C1 segment of cervical spinal cord (tissue), 14 donors: ENCODE results near the gene KPTN.
"Not testable (repeated sequence)": the region's sequence is repeated elsewhere in the genome, so short reads cannot be mapped to it uniquely, and the experiment has no call there.

Source experiments
- DNase-seq, 14 donors: peaks; one replicate each; lab custom pipeline; 2025; lab: John Stamatoyannopoulos, UW

Gene KPTN

DNA sequence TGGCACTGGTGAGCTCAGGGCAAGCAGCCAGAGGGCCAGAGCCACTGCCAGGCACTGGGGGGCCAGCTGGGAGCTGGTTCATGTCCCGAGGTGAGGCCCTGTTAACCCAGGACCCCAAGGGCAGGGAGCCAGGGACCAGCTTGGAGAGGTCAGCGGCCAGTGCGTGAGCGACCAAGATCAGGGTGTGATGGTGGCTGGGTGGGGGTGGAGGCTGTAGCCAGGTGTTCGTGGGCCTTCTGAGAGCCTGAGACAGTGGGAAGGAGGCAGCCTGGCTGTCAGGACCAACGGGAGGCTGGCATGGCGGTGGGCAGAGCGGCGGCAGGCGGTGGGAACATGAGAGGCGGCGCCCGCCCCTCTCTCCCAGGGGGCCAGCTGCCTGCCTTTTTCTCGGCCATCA is 8.1 kb upstream of the KPTN start:
- DNase-seq = peak in 1 of 14 donors; percentile 33

DNA sequence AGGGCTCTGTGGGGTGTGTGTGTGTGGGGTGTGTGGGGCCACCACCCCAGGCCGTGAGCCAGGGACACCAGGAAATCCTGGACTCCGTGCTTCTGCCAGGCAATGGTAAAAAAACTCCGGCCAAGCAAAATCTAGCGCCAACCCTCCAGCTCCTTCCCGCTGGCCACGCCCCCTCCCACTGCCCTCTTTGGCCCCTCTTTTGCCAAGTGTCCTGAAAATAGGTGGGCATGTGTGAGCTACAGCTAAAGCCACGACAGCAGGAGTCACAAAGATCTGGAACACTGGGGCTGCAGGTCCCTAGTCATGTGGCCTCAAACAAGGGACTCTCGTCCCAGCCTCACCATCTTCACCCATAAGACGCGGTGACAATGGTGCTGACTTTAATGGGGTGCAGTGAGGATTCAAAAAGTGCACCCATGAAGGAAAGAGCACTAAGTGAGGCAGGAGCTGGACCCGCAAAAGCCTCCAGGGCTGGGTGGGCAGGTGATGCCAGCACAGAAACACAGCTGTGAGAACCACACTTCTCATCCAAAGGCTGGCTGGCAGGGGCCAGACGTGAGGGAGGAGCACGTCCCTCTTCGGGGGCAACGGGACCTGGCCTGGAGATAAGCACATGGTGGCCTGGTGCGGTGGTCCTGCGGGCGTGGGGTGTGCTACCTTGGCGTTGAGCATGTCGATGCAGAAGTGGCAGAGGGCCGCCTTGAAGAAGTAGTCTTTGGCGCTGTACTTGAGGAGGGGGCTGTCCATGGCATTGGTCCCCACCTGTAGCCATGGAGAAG is 7.5 kb upstream of the KPTN start:
- DNase-seq = peak in 1 of 14 donors; percentile 22

GRCh38 chr19:47490847-47491246 is 6.8 kb upstream of the KPTN start:
- no peak for DNase-seq

GRCh38 chr19:47490031-47490430 is 6.0 kb upstream of the KPTN start:
- DNase-seq = no peak

DNA sequence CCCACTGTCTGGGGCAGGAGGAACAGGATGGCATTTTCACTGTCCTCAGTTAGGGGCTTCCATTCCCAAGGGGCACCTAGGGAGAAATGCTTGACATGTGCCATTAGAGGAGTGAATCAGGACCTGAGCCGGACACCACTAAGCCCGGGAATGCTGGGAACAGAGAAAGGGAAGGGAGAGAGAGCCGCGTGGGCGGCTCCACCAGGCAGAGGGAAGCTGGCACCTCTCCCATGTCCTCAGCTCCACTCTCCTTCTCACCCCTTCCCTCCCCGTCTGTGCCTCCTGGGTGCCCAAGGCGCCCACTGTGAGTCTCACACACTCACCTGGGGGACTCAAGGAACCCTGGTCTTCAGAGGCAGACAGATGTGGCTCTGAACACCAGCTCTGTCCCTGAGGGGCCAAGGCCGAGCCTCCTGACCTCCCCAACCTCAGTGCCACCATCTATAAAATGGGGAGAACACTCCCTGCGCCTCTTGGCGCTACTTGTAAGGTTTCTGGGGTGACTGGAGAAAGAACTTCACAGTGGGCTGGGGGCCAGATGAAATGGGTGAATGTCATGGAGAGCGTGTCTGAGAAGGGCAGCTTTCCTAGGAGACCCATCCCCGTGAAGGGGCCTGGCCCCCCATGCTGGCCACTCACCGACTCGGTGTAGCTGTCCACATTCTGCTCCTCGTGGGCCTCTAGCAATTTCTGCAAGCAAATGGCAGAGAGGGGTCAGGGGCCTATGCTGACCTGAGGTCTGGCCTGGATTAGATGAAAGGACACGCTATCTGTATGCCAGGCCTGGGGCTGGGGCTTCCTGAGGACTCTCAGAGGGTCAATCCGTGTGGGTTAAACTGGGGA is 5.3 kb upstream of the KPTN start:
- DNase-seq = peak in 1 of 14 donors; percentile 64

DNA sequence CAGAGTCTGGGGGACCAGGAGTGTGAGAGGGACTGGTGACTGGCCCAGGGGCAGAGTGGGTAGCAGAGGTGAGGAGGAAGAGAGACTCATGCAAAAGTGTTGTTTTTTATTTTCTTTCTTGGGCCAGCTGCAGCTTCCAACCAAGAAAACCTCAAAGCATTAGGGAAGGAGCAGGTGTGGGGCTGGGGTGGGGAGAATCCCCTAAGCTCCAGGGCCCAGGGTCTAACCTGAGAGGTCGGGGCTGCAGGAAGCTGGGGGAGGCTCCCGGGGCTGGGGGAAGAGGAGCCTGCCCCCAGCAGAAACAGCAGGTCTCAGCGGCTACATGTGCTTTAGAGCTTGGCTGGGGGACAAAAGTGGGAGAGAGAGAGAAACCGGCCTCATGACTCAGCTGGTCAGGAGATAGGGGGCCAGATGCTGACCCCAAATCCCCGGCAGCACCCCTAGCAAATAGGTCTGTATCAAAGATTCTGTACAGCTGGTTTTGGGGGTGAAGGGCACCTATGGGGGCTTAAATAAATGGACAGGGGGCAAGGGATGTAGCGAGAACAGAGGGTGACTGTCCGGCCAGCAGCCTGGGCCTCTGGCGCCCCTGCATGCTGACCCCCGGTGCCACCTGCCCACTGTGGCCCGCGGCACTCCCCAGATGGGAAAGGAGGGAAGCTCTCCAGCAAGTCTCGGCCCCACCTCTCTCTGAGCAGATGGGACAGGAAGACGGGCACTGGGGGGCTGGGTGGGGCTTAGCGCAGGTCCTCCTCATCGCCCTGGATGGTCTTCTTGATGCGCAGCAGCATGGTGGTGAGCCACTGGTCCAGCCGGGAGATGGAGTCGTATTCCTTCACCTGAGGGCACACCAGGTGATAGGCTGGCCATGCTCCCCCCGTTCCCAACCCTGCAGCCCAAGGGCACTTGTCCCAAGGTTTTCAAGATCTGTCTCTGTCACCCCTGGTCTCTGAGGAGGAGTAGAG is 3.8 kb upstream of the KPTN start:
- no peak for DNase-seq

- DNase-seq = no peak
Measured at GRCh38 chr19:47486900-47487299, 2.9 kb upstream of the KPTN start.

- not testable (repeated sequence) for DNase-seq
Measured at GRCh38 chr19:47486220-47486619, 2.2 kb upstream of the KPTN start.

DNA sequence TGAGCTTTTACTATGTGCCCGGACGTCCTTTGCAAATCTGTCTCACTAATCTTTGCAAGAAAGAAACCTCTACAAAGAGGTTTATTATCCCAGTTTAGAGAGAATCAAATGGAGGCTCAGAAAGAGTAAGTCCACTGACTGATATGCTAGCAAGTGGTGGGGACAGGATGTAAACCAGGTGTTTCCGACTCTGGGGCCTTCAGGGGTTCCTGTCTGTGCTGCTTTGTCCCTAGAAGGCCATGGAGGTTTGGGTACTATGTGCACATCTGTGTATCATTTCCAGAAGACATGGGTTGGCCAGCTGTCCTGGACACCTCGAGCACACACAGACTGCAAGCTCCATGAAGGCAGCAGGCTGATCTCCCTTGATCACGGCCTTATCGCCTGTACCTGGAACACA is 1.2 kb upstream of the KPTN start:
- no peak for DNase-seq

- DNase-seq = no peak
Measured at GRCh38 chr19:47483200-47483599, 819 bp downstream of the KPTN start.

GRCh38 chr19:47481460-47482052 is 2.5 kb downstream of the KPTN start:
- DNase-seq = no peak

GRCh38 chr19:47480658-47481057 is 3.4 kb downstream of the KPTN start:
- DNase-seq = no peak

GRCh38 chr19:47479701-47480503 is 4.1 kb downstream of the KPTN start:
- DNase-seq = no peak

GRCh38 chr19:47476438-47476972 is 7.5 kb downstream of the KPTN start:
- no peak for DNase-seq

- no peak for DNase-seq
Measured at GRCh38 chr19:47475465-47475864, 8.6 kb downstream of the KPTN start.

GRCh38 chr19:47473336-47473735 is 10.7 kb downstream of the KPTN start:
- no peak for DNase-seq

DNA sequence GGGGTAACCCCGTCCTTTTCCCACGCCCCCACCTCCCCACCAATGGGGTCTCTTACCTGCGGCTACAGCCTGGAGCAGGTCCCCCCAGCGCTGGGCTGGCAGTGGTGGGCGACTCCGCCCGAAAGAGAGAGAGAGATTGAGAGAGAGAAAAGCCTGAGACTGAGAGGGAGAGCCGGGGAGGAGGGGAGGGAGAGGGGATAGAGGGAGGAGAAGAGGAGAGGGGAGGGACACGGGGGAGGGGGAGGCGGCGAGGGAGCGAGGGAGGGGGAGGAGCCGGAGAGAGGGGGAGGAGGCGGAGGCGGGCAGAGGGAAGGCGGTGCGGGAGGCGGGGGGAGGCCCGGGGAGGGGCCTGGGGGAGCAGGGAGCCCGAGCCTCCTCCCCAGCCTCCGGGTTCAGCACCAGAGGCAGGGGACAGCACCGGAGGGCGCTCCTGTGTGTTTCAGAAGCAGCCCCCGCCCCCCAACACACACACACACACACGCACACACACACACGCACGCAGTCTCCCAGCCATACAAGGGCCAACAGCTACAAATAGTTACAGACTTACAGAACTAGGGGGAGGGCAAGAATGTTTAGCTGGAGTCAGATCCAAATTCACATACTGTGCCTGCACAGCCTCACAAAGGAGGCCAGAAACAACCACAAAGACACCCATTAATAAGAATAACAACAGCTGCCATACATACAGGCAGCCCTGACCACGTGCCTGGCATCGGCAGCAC is 12.1 kb downstream of the KPTN start, which contains the start of gene SLC8A2:
Gene SLC8A2 (minus strand): TSS at position 161 of the 725 bp plus-strand sequence. CDS start 5,490 bp downstream, outside the sequence.
- DNase-seq = peak in 7 of 14 donors; percentile 10 to 92 (median 29)

GRCh38 chr19:47471381-47471732 is 12.7 kb downstream of the KPTN start:
- DNase-seq = no peak

DNA sequence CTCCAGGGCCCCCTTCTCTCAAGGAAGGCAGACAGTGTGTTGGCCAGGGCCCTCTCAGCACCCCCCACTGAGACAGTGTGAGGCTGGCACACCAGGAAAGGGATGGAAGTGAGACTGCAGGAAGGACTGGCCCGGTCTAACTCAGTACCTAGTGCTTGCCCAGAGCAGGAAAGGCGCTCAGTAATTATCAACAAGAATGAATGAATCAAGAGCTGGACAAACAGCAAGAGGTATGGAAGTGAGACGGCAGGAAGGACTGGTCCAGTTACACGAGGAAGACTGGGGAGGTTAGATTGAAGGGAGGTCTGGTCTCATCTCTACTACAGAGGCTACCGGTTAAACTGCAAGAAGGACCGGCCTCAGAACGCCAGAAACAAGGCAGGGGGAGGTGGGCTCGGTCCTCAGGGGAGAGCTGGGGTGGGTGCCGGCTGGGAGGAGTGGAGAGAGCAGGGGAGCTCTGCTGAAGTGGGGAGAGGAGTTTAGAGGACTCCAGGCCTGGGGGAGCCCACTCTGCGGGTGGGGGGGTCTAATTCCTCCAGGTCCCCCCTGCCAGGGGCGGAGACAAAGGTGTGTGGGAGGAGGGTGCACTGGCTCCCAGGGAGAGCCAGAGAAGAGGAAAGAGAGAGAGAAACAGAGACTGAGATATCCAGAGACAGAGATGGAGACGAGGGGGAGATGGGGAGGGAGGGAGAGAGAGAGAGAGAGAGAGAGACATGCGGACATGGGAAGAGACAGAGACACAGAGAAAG is 13.4 kb downstream of the KPTN start:
- no peak for DNase-seq
